H1 (cell line): Measurements from ENCODE around the gene ATP2B3. TPM values are rescaled to one million over a fixed set of nuclear protein-coding genes. Genes with fewer than 3 reads are reported as not detected.

Experiments
- CTCF ChIA-PET: fragments of 300-600 bp; sonication (Branson Sonifier 250); formaldehyde crosslinking; loops from one replicate; lab custom pipeline; 2021; ENCODE audit not compliant: partially characterized antibody; lab: Charles Lee
- POLR2A ChIA-PET: fragments of 300-600 bp; sonication (Branson Sonifier 250); formaldehyde crosslinking; loops from one replicate; lab custom pipeline; 2021; ENCODE audit warnings: inconsistent platforms; ENCODE audit not compliant: partially characterized antibody; lab: Charles Lee
- DNase-seq, 2 experiments: peaks; one replicate each; pipeline versions ENCODE4 v3.0.0 to v3.0.0-alpha.2; 2010 to 2022; ENCODE audit warnings: low spot score in 2 of 2, low read depth in 1 of 2, mixed read lengths in 1 of 2
- FAIRE-seq: peaks from 2 replicates; lab custom pipeline; 2011; peaks lifted over from hg19 to GRCh38; lab: Jason Lieb, UNC
- H2AFZ ChIP-seq: 2 replicates; pipeline ENCODE4 v1.8.1; 2012; ENCODE audit warnings: low read length, inconsistent platforms
- H2AK5ac ChIP-seq: 2 replicates; pipeline ENCODE4 v1.6.1; 2013; ENCODE audit warnings: low read depth, low read length
- H2BK120ac ChIP-seq: replicated peaks from 2 replicates; pipeline ENCODE3; 2013; ENCODE audit warnings: low read depth, low read length, inconsistent platforms
- H2BK12ac ChIP-seq: 2 replicates; pipeline ENCODE4 v1.6.1; 2013; ENCODE audit warnings: low read depth, low read length
- H2BK15ac ChIP-seq: 2 replicates; pipeline ENCODE4 v1.6.1; 2013; ENCODE audit warnings: low read length
- H2BK20ac ChIP-seq: 2 replicates; pipeline ENCODE4 v1.6.1; 2013; ENCODE audit warnings: low read length
- H2BK5ac ChIP-seq: 2 replicates; pipeline ENCODE4 v1.6.1; 2013; ENCODE audit warnings: low read depth, low read length
- H3K14ac ChIP-seq: 2 replicates; pipeline ENCODE4 v1.6.1; 2013; ENCODE audit warnings: inconsistent platforms; ENCODE audit not compliant: insufficient read length
- H3K18ac ChIP-seq: 2 replicates; pipeline ENCODE4 v1.6.1; 2013; ENCODE audit warnings: low read length; ENCODE audit errors: extremely low read depth
- H3K23ac ChIP-seq: 2 replicates; pipeline ENCODE4 v1.6.1; 2013; ENCODE audit warnings: inconsistent platforms; ENCODE audit not compliant: insufficient read length
- H3K23me2 ChIP-seq: 2 replicates; pipeline ENCODE4 v1.6.1; 2013; ENCODE audit warnings: low read depth, low read length
- H3K27ac ChIP-seq: 2 replicates; pipeline ENCODE4 v1.6.1; 2011; ENCODE audit warnings: low read depth, low read length, inconsistent platforms
- H3K27me3 ChIP-seq, 4 experiments: replicated peaks in 1 of 4; 1 replicate in 1 of 4; 2 replicates in 3 of 4; pipeline versions ENCODE4 v1.6.1 to v1.8.1; 2011 to 2013; ENCODE audit warnings: low read length in 3 of 4, mild to moderate bottlenecking in 3 of 4, inconsistent platforms in 2 of 4, mixed read lengths in 2 of 4, moderate library complexity in 1 of 4; ENCODE audit not compliant: control insufficient read depth in 3 of 4, insufficient read depth in 3 of 4; ENCODE audit errors: extremely low read depth in 1 of 4
- H3K36me3 ChIP-seq, 4 experiments: 2 replicates each; pipeline versions ENCODE4 v1.6.1 to v1.8.1; 2011 to 2013; ENCODE audit warnings: mild to moderate bottlenecking in 4 of 4, low read length in 3 of 4, moderate library complexity in 2 of 4, control low read depth in 1 of 4, inconsistent platforms in 1 of 4; ENCODE audit not compliant: insufficient read depth in 4 of 4, control insufficient read depth in 2 of 4
- H3K4ac ChIP-seq: replicated peaks from 2 replicates; pipeline ENCODE3; 2013; ENCODE audit warnings: low read length, low read depth, mixed read lengths, inconsistent platforms; ENCODE audit not compliant: insufficient read length
- H3K4me1 ChIP-seq, 4 experiments: replicated peaks in 1 of 4; 1 replicate in 1 of 4; 2 replicates in 3 of 4; pipeline versions ENCODE4 v1.6.1 to v1.8.1; 2011 to 2013; ENCODE audit warnings: low read length in 3 of 4, inconsistent platforms in 2 of 4, mixed read lengths in 1 of 4; ENCODE audit not compliant: insufficient read depth in 4 of 4, control insufficient read depth in 3 of 4
- H3K4me2 ChIP-seq, 2 experiments: 2 replicates each; pipeline versions ENCODE4 v1.6.1 to v1.8.1; 2011 to 2013; ENCODE audit warnings: low read depth in 2 of 2, low read length in 2 of 2, control low read depth in 1 of 2, inconsistent platforms in 1 of 2, mild to moderate bottlenecking in 1 of 2; ENCODE audit not compliant: insufficient read depth in 1 of 2
- H3K4me3 ChIP-seq, 4 experiments: fragments of 200-600, 300-600 bp in 1 of 4; sonication (generic), shearing (Covaris generic), sonication (Bioruptor Twin) in 1 of 4; 2 replicates each; pipeline versions ENCODE4 v1.5.1 to v1.8.1; 2011 to 2016; ENCODE audit warnings: low read length in 4 of 4, low read depth in 3 of 4, control low read depth in 2 of 4, inconsistent platforms in 2 of 4, mild to moderate bottlenecking in 2 of 4, mixed read lengths in 1 of 4, moderate library complexity in 1 of 4; ENCODE audit not compliant: insufficient read depth in 2 of 4; ENCODE audit errors: extremely low read depth in 1 of 4
- H3K56ac ChIP-seq: replicated peaks from 2 replicates; pipeline ENCODE3; 2013; ENCODE audit warnings: low read depth, mild to moderate bottlenecking, mixed read lengths, low read length, inconsistent platforms; ENCODE audit not compliant: insufficient read length
- H3K79me1 ChIP-seq: 2 replicates; pipeline ENCODE4 v1.6.1; 2013; ENCODE audit warnings: low read depth, low read length, control low read depth
- H3K79me2 ChIP-seq, 2 experiments: 2 replicates each; pipeline versions ENCODE4 v1.6.1 to v1.8.1; 2012 to 2013; ENCODE audit warnings: low read length in 2 of 2, mild to moderate bottlenecking in 2 of 2, inconsistent platforms in 1 of 2; ENCODE audit not compliant: insufficient read depth in 2 of 2, control insufficient read depth in 1 of 2
- H3K9ac ChIP-seq, 4 experiments: replicated peaks in 1 of 4; 1 replicate in 1 of 4; 2 replicates in 3 of 4; pipeline versions ENCODE4 v1.6.1 to v1.8.1; 2011 to 2013; ENCODE audit warnings: low read depth in 3 of 4, low read length in 3 of 4, control low read depth in 2 of 4, mild to moderate bottlenecking in 2 of 4, moderate library complexity in 2 of 4, inconsistent platforms in 1 of 4; ENCODE audit errors: extremely low read depth in 1 of 4
- H3K9me3 ChIP-seq, 2 experiments: 2 replicates each; pipeline versions ENCODE4 v1.6.1 to v1.8.1; 2012 to 2013; ENCODE audit warnings: mild to moderate bottlenecking in 2 of 2, moderate library complexity in 2 of 2, control low read depth in 1 of 2, inconsistent platforms in 1 of 2, low read depth in 1 of 2, low read length in 1 of 2, mixed read lengths in 1 of 2; ENCODE audit not compliant: insufficient read depth in 2 of 2
- H4K20me1 ChIP-seq, 2 experiments: replicated peaks in 1 of 2; 2 replicates each; pipeline versions ENCODE3 to v1.8.1; 2011 to 2013; ENCODE audit warnings: inconsistent platforms in 2 of 2, low read length in 2 of 2, mild to moderate bottlenecking in 1 of 2; ENCODE audit not compliant: insufficient read depth in 2 of 2, control insufficient read depth in 1 of 2
- H4K5ac ChIP-seq: 2 replicates; pipeline ENCODE4 v1.6.1; 2013; ENCODE audit warnings: low read length, low read depth, mixed read lengths, inconsistent platforms; ENCODE audit not compliant: insufficient read length
- H4K8ac ChIP-seq: 2 replicates; pipeline ENCODE4 v1.8.0; 2013; ENCODE audit warnings: mild to moderate bottlenecking, moderate library complexity, low read length, inconsistent platforms; ENCODE audit not compliant: insufficient read depth; ENCODE audit errors: extremely low read depth
- H4K91ac ChIP-seq: replicated peaks from 2 replicates; pipeline ENCODE3; 2013; ENCODE audit warnings: low read length, mixed read lengths, inconsistent platforms; ENCODE audit not compliant: insufficient read length
- FOSL1 ChIP-seq: IDR thresholded peaks from 2 replicates; pipeline ENCODE4 v1.6.1; 2011; ENCODE audit warnings: mild to moderate bottlenecking, low read depth, low read length, moderate library complexity; ENCODE audit not compliant: insufficient read depth
- KDM4A ChIP-seq: IDR thresholded peaks from one replicate; pipeline ENCODE4 v1.7.1; 2012; ENCODE audit warnings: low read depth, mild to moderate bottlenecking, moderate library complexity, low read length, inconsistent platforms; ENCODE audit not compliant: severe bottlenecking
- RAD21 ChIP-seq, 2 experiments: IDR thresholded peaks in 1 of 2; conservative IDR thresholded peaks in 1 of 2; 2 replicates each; pipeline ENCODE4 v1.6.1; 2011; ENCODE audit warnings: low read depth in 2 of 2, low read length in 2 of 2, improper control_type of control experiment in 1 of 2, inconsistent platforms in 1 of 2, mild to moderate bottlenecking in 1 of 2, moderate library complexity in 1 of 2
- WGBS, 2 experiments: shearing (Covaris generic) in 1 of 2; methylation state at CpG; one replicate each; pipeline versions ENCODE4 v1.1.6 to v1.1.7; 2013 to 2015; ENCODE audit warnings: low lambda C conversion rate in 2 of 2, mixed read lengths in 2 of 2, inconsistent platforms in 1 of 2, low coverage in 1 of 2, missing lambda C conversion rate in 1 of 2; ENCODE audit not compliant: insufficient replicate concordance in 2 of 2, insufficient coverage in 1 of 2, insufficient read length in 1 of 2; ENCODE audit errors: extremely low coverage in 1 of 2, missing lambda C conversion rate in 1 of 2; 5-methylcytosine and 5-hydroxymethylcytosine counted together
- polyA plus RNA-seq, 7 experiments: library from polyadenylated mRNA; depleted of rRNA in 3 of 7; stranded (reverse) in 5 of 7; unstranded in 2 of 7; fragments of >200 nt in 5 of 7; fragments of 200-250 nt in 2 of 7; gene quantifications; 1 replicate in 5 of 7; 2 replicates in 1 of 7; 4 replicates in 1 of 7; pipeline versions ENCODE4 v1.2.1 to v1.2.3, GENCODE V29; 2011 to 2013; ENCODE audit warnings: missing spikeins in 2 of 7, mixed read lengths in 2 of 7
- total RNA-seq: library from RNA; stranded (reverse); fragmentation: NEBNext Ultra II Directional; extraction: Animal tissue kit (Norgen Biotek cat#: 25700); gene quantifications from 2 replicates; pipeline ENCODE4 v1.2.1, GENCODE V29; 2021
- TF ChIP-seq, protein P1 (sequence below), 3 experiments: IDR thresholded peaks; 1 replicate in 2 of 3; 2 replicates in 1 of 3; pipeline versions ENCODE4 v1.5.1 to v1.6.1; 2011; ENCODE audit warnings: low read length in 3 of 3, mild to moderate bottlenecking in 3 of 3, inconsistent platforms in 2 of 3, low read depth in 1 of 3, moderate library complexity in 1 of 3; ENCODE audit not compliant: insufficient read depth in 1 of 3; ENCODE audit errors: control extremely low read depth in 1 of 3

Gene ATP2B3
- total and polyA plus RNA-seq, 2 of the 8 experiments (the other 6 are each of a cell fraction or from before 2014, with no cell fraction given): 0.14 to 0.19 TPM

DNA sequence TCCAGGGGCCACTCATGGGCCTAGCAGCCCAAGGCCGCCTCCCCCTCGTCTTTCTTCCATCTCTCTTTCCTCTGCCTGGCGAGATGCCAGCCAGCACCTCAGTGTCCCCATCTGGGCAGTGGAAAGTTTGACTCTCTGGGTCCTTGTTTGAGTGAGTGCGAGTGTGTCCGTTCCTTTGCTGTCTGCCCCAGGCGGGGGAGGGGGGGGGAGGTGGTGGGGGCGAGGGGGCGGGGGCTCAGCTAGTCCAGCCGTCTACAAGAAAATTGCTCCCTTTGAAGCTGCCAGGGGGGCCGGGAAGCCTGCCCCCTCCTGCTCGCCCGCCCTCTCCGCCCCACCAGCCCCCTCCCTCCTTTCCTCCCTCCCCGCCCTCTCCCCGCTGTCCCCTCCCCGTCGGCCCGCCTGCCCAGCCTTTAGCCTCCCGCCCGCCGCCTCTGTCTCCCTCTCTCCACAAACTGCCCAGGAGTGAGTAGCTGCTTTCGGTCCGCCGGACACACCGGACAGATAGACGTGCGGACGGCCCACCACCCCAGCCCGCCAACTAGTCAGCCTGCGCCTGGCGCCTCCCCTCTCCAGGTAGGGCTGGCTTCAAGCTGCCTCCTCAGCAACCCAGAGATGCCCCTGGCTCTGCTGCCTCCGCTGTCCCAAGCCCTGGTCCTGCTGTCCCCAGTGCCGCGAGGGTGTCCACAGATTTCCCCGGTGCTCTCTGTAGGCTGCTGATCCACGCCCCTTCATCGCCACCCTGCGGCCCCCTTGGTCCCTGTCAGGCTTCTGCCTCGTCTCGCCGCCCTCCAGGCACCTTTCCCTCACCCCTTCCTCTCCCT, 22.7 kb upstream of the ATP2B3 start, which contains the start of gene BGN:
Gene BGN, plus strand, starts transcription at position 440 of the 821 bp plus-strand sequence. CDS start 9,652 bp downstream, outside the sequence.
- no peak within 1 kb of the TSS for H3K18ac ChIP-seq
- H3K4me1 ChIP-seq: peaks cover 0 to 18% (median 5%) of the 10 kb centered on the region in 4 experiments; a peak in 3 of 7 replicates
- H3K27me3 ChIP-seq: peaks cover 0 to 2% (median 0%) of the 10 kb centered on the region in 4 experiments; a peak in 5 of 7 replicates
- DNase-seq (peak in 1 of 2 experiments; percentile 55), FAIRE-seq (no peak)
- H3K79me1 ChIP-seq: no peaks in the 10 kb centered on the region
- no peaks in the 10 kb centered on the region; the same call in 1 of the 2 replicates for H3K23me2 ChIP-seq
- no peak within 1 kb of the TSS for H3K23ac ChIP-seq
- no peak within 1 kb of the TSS for H3K14ac ChIP-seq
- ChIA-PET POLR2A (interaction anchor here (0.5 to 2.0 kb wide), 3 partner anchors 9 to 161 kb away, joined by 3 to 4 read pairs (median 3); partner anchors contain the start of gene ZNF275), CTCF (interaction anchor here (0.7 to 7.5 kb wide), 7 partner anchors 13 to 82 kb away, joined by 3 to 50 read pairs (median 5); no protein-coding TSS in a partner anchor)
- no peak within 1 kb of the TSS for H4K91ac ChIP-seq
- H2BK15ac ChIP-seq: no peak within 1 kb of the TSS
- no peak within 1 kb of the TSS for H2BK5ac ChIP-seq
- H2BK20ac ChIP-seq: no peak within 1 kb of the TSS
- H3K9ac ChIP-seq: no peak within 1 kb of the TSS
- H3K4me3 ChIP-seq: peak within 1 kb of the TSS in 3 of 4 experiments; percentile 3 to 52 (median 6); a peak in 4 of 8 replicates
- H4K8ac ChIP-seq: no peak within 1 kb of the TSS
- H3K4ac ChIP-seq: no peak within 1 kb of the TSS
- H2AFZ ChIP-seq: no peak within 1 kb of the TSS
- peak within 1 kb of the TSS; percentile 68; the same call in 1 of the 2 replicates for H2BK12ac ChIP-seq
- no peak within 1 kb of the TSS for H3K27ac ChIP-seq
- H3K4me2 ChIP-seq: peak within 1 kb of the TSS; percentile 54 to 74
- H3K79me2 ChIP-seq: no peaks in the 10 kb centered on the region
- H2AK5ac ChIP-seq: no peak within 1 kb of the TSS
- H3K36me3 ChIP-seq: no peaks in the 10 kb centered on the region
- no peak within 1 kb of the TSS for H2BK120ac ChIP-seq
- H3K56ac ChIP-seq: no peak within 1 kb of the TSS
- TF ChIP-seq RAD21 (IDR thresholded peaks at IDR 0.05 in 1 of 2, conservative IDR thresholded peaks at IDR 0.05 in 1 of 2; ENCODE audit: low read depth in 2 of 2, low read length in 2 of 2) (peak; percentile 54 to 59), KDM4A (peak; percentile 30), FOSL1 (no peak)
- TF ChIP-seq, protein P1, sequence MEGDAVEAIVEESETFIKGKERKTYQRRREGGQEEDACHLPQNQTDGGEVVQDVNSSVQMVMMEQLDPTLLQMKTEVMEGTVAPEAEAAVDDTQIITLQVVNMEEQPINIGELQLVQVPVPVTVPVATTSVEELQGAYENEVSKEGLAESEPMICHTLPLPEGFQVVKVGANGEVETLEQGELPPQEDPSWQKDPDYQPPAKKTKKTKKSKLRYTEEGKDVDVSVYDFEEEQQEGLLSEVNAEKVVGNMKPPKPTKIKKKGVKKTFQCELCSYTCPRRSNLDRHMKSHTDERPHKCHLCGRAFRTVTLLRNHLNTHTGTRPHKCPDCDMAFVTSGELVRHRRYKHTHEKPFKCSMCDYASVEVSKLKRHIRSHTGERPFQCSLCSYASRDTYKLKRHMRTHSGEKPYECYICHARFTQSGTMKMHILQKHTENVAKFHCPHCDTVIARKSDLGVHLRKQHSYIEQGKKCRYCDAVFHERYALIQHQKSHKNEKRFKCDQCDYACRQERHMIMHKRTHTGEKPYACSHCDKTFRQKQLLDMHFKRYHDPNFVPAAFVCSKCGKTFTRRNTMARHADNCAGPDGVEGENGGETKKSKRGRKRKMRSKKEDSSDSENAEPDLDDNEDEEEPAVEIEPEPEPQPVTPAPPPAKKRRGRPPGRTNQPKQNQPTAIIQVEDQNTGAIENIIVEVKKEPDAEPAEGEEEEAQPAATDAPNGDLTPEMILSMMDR (IDR thresholded peaks at IDR 0.05; ENCODE audit: control extremely low read depth in 1 of 3, insufficient read depth in 1 of 3, low read depth in 1 of 3, low read length in 3 of 3): peak in 2 of 3 experiments; percentile 35 to 56; a peak in 3 of 4 replicates
- H3K9me3 ChIP-seq: no peaks in the 10 kb centered on the region
- no peak within 1 kb of the TSS for H4K5ac ChIP-seq
- WGBS, 2 experiments: no CpG with 5 or more reads among the region's 41 CpGs
- H4K20me1 ChIP-seq: no peaks in the 10 kb centered on the region
